Peyer's patch (tissue), 4 donors: ENCODE measurements around the gene OBSCN.

Experiments
- POLR2A ChIP-seq, 2 donors: fragments of 450-650 bp; IDR thresholded peaks; one replicate each; pipeline ENCODE4 v1.5.1; 2017; ENCODE audit warnings: antibody characterized with exemption in 2 of 2, mild to moderate bottlenecking in 2 of 2, moderate library complexity in 2 of 2
- TF ChIP-seq, protein P1 (sequence below), 6 experiments: fragments of 450-650 bp in 4 of 6; fragments of 200-600 bp in 2 of 6; sonication (generic) in 1 of 6; IDR thresholded peaks; one replicate each; pipeline ENCODE4 v1.5.1; 2017 to 2019; ENCODE audit warnings: antibody characterized with exemption in 6 of 6, mild to moderate bottlenecking in 3 of 6, moderate library complexity in 1 of 6

DNA sequence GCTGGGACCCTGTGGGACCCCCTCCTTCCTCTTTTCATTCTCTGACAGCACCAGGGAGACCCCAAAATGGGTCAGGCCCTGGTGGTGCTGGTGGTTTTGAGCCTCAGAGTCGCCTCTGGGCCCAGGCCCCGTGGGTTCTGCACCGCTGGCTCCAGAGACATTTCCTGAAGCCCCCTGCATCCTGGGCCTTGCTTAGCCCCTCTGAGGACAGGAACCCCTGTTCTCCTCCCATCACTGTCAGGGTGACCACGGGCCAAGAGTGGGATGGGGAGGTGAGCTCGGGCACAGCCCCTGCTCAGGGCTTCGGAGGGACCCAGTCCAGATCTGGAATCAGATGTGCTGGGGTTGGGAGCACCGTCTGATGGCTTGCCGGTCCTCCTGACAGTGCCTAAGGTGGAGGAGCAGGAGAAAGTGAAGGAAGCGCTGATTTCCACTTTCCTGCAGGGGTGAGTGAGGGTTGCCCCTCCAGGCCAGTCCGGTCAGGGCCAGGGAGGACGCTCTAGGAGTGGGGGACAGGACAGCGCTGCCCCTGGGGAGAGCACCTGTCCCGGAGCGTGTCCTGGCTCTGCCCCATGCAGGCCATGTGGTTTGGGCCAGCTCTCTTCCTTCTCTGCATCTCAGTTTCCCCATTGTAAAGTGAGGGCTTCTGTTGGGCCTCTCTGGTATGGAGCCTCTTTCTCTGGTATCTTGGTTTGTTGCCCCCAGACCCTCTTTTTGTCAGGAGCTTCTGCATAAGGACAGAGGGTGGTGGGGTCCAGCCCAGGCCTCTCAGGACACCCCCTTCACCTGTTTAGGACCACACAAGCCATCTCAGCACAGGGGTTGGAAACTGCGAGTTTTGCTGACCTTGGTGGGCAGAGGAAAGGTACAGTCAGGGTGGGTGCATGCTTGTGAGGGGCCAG, 127.8 kb downstream of the OBSCN start:
- TF ChIP-seq, protein P1, sequence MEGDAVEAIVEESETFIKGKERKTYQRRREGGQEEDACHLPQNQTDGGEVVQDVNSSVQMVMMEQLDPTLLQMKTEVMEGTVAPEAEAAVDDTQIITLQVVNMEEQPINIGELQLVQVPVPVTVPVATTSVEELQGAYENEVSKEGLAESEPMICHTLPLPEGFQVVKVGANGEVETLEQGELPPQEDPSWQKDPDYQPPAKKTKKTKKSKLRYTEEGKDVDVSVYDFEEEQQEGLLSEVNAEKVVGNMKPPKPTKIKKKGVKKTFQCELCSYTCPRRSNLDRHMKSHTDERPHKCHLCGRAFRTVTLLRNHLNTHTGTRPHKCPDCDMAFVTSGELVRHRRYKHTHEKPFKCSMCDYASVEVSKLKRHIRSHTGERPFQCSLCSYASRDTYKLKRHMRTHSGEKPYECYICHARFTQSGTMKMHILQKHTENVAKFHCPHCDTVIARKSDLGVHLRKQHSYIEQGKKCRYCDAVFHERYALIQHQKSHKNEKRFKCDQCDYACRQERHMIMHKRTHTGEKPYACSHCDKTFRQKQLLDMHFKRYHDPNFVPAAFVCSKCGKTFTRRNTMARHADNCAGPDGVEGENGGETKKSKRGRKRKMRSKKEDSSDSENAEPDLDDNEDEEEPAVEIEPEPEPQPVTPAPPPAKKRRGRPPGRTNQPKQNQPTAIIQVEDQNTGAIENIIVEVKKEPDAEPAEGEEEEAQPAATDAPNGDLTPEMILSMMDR (IDR thresholded peaks at IDR 0.05), result no peak
- TF ChIP-seq POLR2A (IDR thresholded peaks at IDR 0.05), result no peak
